Activated CD8-positive, alpha-beta memory T cell treated with anti-CD3 and anti-CD28 coated beads, Interleukin-2, amount 50 U/mL, for 24 hours (primary cell): Measurements from ENCODE around the gene RAD51B.

Experiments used
- DNase-seq: peaks from one replicate; pipeline ENCODE4 v3.0.0-alpha.2; 2020; ENCODE audit errors: extremely low read depth

RAD51B gene

DNA sequence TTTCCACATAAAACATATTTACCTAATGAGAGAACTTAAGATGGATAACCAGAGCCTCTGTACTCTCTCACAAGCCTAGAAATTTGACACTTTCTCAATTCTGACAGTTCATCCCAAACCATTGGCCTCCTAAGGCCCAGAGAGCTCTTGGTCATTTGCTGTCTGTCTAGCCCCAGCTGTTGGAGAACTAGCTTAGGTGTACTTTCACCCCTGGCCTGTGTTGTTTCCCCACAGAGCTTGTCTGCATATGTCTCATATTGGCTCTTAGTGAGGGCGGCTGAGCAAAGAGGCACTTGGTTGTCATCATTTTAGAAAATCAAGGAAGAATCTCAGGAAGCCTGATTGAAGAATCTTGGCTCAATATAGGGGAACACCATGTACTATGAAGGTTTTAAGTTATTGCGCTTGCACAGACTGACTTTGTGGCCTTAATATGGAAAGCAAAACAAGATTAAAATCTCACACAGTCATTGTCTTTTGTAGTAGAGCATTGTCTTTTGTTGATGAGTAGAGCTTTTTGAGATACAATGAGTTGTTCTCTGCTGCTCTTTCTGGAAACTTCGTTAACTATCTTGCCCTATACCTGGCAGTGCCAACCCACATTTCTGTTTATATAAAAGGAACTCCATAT is 324.6 kb downstream of the RAD51B start:
- DNase-seq: no peak

- DNase-seq: no peak
Measured at GRCh38 chr14:68145036-68145435, 325.5 kb downstream of the RAD51B start.

GRCh38 chr14:68145539-68145938 is 326.0 kb downstream of the RAD51B start:
- no peak for DNase-seq

- no peak for DNase-seq
Measured at GRCh38 chr14:68146818-68147217, 327.2 kb downstream of the RAD51B start.

GRCh38 chr14:68147303-68147702 is 327.7 kb downstream of the RAD51B start:
- no peak for DNase-seq

DNA sequence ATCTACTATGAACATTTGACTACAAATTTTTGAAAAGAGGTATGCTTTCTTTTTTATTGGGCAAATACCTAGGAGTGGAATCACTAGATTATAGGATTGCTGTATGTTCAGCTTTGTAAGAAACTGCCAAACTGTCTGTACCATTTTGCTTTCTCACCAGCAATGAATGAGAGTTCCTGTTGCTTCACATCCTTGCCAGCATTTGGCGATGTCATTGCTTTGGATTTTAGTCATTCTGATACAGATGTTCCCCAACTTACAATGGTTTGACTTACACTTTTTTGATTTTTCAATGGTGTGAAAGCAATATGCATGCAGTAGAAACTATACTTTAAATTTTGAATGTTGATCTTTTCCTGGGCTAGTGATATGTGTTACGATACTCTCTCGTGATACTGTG is 328.7 kb downstream of the RAD51B start:
- DNase-seq: no peak

DNA sequence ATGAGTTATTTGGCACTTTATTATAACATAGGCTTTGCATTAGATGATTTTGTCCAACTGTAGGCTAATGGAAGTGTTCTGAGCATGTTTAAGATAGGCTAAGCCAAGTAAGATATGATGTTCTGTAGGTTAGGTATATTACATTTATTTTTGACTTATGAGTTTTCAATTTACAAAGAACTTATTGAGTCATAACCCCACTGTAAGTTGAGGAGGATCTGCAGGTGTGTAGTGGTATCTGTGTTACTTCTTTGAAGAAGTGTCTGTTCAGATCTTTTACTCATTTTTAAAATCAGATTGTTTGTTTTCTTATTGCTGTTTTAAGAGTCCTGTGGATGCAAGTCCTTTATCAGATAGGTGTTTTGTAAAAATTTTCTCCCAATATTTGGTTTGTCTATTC is 329.2 kb downstream of the RAD51B start:
- DNase-seq: no peak

DNA sequence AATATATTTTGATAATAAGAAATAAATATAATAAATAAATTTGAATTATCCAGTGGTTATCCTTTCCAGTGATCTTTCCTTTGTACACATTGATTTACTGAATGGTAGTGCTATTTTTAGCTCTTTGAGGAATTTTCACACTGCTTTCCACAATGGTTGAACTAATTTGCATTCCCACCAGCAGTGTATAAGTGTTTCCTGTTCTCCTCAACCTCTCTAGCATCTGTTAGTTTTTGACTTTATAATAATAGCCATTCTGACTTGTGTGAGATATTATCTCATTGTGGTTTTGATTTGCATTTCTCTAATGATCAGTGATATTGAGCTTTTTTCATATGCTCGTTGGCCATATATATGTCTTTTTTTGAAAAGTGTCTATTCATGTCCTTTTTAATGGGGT is 333.7 kb downstream of the RAD51B start:
- no peak for DNase-seq

DNA sequence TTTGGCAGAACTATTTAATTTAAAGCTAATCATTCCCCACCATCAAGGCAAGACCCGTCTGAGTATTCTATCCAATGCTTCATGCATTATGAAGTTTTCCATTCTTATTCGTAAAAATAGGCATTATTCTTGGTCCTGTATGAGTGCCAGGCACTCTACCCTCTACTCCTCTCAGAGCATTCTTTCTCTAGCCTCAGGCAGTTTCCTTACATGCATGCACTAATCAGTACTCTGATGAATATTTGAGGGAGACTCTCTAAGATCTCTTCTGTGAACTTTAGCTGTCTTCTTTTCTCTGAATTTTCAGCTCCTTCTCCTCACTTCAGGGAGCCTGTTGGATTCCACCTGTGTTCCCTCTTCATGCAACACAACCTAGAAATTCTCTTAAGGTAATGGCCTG is 334.7 kb downstream of the RAD51B start:
- DNase-seq: no peak

- DNase-seq: no peak
Measured at GRCh38 chr14:68157971-68158371, 338.4 kb downstream of the RAD51B start.

DNA sequence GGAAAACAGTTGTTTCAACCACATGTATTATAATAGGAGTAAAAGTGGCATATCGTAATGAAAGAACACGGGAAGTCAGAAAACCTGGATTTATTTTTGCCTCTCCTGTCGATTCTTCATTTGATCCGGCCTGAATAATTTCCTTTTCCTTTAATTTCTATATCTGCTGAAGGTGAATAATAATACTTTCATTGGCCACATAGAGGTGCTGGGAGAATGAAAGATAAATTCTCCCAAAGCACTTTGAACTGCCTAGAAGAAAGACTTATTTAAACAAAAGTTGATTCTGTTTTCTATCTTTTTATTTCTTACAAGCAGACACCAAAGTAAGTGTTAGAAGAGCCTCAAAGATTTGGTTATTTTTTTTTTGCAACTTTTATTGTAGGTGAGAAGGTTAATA is 339.1 kb downstream of the RAD51B start:
- DNase-seq: no peak

DNA sequence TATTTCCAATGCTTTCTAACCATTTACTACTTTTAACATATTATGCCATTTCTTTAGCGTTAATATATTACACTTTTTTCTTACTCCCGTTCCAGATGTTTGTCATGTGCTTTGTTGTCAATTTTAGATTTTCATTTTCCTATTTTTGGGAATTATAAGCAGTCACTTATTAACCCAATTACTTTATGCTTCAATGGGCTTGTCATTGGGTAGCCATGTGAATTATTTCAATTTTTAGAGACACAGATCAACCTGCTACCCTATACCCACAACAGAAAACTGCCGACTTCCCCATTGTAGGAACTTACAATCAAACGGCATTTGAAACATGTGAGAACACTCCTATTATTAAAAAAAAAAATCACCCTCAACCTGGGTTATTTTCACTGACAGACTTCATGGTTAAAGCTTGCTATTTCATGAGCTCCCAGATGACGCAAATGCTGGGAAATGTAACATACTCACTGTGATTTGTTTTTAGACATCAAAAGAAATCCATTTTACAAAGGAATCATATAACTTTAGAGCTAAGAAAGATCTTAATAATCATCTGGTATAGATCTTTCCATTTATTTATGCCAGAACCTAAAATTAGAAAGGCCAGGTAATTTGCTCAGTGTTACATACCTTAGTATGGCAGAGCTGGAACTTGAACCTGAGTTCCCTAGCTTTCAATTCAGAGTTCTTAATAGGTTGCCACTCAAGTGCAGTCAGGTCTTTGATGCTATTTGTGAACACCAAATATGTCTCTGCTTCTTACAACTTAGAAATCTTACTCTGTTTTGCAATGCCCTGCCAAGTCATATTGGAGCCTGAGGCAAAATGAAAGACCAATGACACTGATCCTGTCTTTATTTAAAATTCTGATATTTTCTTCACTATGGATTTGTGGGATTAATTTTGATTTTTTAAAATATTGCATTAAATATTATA is 340.4 kb downstream of the RAD51B start:
- DNase-seq: no peak

DNA sequence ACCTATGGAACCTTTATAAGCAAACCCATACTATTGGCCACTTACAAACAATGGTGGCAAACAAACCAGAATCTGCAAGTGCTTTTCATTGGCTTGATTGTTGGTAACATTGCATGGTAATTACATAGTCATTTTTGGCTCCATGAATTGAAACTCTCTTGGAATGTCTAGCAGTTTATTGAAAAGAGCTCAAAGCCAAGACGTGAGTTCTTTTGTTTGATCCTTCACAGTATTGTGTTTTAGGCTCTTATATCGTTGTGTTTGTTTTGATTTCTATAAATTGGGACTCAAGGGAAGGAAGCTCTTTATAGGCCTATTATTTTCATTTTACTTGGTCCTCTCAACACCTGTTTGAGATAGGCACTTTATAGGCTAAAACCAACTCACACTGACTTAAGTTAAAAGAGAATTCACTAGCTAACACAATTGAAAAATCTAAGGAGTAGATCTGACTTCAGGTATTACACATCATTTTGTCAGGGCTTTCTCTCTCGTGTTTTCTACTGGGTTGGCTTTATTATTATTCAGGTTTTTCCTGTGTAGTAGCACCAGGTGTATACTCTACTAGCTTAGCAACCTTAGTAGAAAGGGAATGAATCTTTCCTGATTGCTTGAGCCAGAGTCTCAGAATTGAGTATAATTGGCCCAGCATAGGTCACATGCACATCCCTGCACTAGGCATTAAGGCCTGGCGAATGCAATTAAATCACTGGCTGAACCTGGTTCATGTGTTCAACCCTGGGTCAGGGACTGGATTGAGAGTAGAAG is 341.4 kb downstream of the RAD51B start:
- no peak for DNase-seq

DNA sequence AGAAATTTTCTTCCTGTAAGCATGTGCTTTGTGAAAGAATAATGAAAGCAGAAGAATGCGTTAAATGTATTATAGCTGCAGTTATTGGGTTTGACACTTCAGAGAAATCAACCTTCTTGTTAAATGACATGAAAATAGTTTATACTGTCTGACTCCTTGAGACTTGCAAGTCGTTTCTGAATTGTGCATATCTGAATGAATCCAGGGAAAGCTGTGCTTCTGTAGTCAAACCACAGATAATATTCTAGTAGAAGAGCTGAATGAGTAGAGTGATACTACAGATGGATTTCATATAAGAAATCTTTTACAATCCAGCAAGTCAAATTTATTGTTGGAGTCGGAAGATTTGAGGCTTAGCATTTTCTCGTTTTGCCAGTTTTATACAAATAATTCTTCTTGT is 343.3 kb downstream of the RAD51B start:
- no peak for DNase-seq

- no peak for DNase-seq
Measured at GRCh38 chr14:68164711-68165113, 345.1 kb downstream of the RAD51B start.

GRCh38 chr14:68165274-68165843 is 345.8 kb downstream of the RAD51B start:
- no peak for DNase-seq

DNA sequence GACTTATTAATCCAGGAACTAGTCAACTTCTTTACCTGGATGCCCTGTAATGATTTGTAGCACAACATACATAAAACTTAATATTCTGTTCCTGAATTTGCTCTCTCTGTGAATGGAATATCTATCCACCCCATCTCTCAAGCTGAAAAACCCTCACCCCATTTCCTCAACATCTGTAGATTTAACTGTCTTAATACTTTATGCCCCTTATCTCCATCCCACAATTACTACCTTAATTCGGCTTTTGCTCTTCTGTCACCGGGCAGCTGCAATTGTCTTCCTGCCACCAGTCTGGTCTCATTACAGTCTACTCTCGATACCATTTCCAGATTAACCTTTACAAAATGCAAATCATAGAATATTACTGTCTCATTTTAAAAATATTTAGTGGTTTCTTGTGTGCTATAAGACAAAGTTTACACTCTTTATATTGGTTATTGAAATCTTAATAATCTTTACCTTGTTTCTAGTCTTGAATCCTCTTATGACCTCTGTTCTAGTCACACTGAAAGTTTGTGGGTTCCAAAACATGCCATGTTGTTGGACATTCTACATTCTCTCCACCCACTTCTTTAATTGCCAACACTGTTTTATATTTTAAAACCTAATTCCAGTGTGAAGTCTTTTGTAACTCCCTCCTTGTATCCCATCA is 347.3 kb downstream of the RAD51B start:
- DNase-seq: no peak

DNA sequence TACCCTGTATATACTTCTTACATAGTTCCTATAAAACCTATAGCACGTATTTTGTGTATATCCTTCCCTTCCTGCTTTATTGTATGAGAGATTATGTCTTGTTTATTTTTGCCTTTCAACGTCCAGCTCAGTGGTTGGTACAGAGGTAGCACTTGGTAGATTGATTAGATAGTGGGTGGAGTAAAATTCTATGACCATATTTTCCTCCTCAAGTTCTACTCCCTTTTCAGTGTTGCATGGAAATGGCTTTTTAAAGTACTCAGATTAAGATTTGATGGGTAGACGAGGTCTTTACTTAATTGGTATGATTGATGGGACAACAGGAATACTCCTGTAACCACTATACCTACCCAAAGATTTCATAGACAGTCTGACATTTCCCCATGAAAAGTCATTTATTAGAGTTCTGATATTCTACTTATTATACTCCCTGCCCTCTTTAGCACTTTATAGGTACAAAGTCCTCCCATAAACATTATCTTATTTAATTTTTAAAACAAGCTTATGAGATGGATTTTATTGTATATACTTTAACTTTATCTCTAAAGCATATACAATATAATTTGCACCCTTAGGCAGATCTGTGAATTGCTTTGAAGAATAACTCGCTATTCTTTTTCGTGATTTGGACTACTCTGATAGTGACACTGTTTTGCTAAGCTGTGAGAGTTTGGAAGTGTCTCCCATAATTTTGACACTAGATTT is 348.0 kb downstream of the RAD51B start:
- DNase-seq: no peak

- DNase-seq: no peak
Measured at GRCh38 chr14:68168460-68169109, 349.0 kb downstream of the RAD51B start.

DNA sequence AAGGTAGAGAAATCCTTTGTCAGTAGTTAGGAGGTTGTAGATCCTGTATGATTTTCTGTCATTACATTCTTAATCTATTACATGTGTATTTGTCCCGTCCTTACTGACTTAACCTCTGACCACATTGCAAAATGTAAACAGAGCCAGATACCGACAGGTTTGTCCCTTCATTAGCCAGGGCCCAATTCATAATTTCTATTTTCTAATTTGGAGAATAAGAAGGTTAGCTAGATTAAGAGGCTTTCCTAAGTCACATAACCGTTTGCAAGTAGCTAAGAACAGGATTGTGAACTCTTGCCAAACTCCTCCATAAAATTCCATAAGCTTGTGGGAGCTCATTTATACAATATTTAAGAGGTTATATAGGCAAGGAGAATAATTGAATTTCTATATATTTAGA is 352.6 kb downstream of the RAD51B start:
- no peak for DNase-seq

GRCh38 chr14:68172627-68173026 is 353.0 kb downstream of the RAD51B start:
- no peak for DNase-seq
